Calu3 (cell line): Measurements from ENCODE around the gene MUTYH. TPM values are rescaled to one million over a fixed set of nuclear protein-coding genes. Genes with fewer than 3 reads are reported as not detected.

ENCODE experiments used
- BruUV-seq: library from RNA; stranded (reverse); fragments of 400-500 nt; replicated peaks from 2 replicates; lab custom pipeline; 2021; lab: Mats Ljungman, UMichigan
- CTCF ChIA-PET: fragments of 300-600 bp; sonication (Branson Sonifier 250); formaldehyde crosslinking; loops from one replicate; lab custom pipeline; 2022; ENCODE audit warnings: antibody characterized with exemption; lab: Charles Lee
- DNase-seq: peaks from one replicate; pipeline ENCODE4 v3.0.0; 2022
- H3K27ac Mint-ChIP-seq: one replicate; pipeline ENCODE4 v1.8.0; 2022; ENCODE audit warnings: mixed read lengths; ENCODE audit not compliant: unreplicated experiment
- H3K27me3 Mint-ChIP-seq: one replicate; pipeline ENCODE4 v1.8.0; 2022; ENCODE audit warnings: mixed read lengths; ENCODE audit not compliant: unreplicated experiment
- H3K36me3 Mint-ChIP-seq: one replicate; pipeline ENCODE4 v1.8.0; 2022; ENCODE audit warnings: mild to moderate bottlenecking, moderate library complexity, mixed read lengths; ENCODE audit not compliant: insufficient read depth, unreplicated experiment
- H3K4me1 Mint-ChIP-seq: one replicate; pipeline ENCODE4 v1.8.0; 2022; ENCODE audit warnings: mild to moderate bottlenecking, low read depth, mixed read lengths; ENCODE audit not compliant: unreplicated experiment
- H3K4me3 Mint-ChIP-seq: one replicate; pipeline ENCODE4 v1.8.0; 2022; ENCODE audit warnings: mild to moderate bottlenecking, low read depth, moderate library complexity, mixed read lengths; ENCODE audit not compliant: unreplicated experiment
- H3K9me3 Mint-ChIP-seq: one replicate; pipeline ENCODE4 v1.8.0; 2022; ENCODE audit warnings: low read depth, mixed read lengths; ENCODE audit not compliant: unreplicated experiment
- CTCF ChIP-seq: fragments of 200-600 bp; IDR thresholded peaks from one replicate; pipeline ENCODE4 v1.8.0; 2022; ENCODE audit warnings: antibody characterized with exemption; ENCODE audit not compliant: unreplicated experiment
- intact Hi-C: fragments of 100-400 bp; cut with micrococcal nuclease; formaldehyde crosslinking; loops from one replicate; pipeline ENCODE4 v1.10.0; 2022; ENCODE audit not compliant: unreplicated experiment
- total RNA-seq: library from RNA; stranded (reverse); gene quantifications from 2 replicates; pipeline ENCODE4 v1.2.3, GENCODE V29; 2022

Gene MUTYH
- total RNA-seq, 1 experiment from 2014 or later, result 48.1 TPM

DNA sequence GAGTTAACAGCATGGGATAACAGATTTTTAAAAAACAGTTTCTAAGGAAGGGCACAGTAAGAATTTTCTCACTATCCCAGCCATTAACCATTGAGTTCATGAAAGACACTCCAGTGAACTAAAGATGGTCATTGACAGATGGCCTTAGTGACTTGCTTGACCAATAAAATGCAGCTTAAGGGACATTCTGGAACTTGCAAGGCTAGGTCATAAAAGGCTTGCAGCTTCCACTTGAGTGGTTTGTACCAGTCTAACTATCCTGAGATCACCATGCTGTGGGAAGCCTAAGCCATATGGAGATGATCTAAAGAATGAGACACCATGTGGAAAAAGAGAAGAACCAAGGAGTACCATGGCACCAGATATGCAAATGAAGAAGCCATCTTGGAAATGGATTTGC, 37.9 kb upstream of the MUTYH start:
- Mint-ChIP-seq H3K27ac (no peak overlapping the region), H3K9me3 (no peaks in the 10 kb centered on the region), H3K27me3 (no peaks in the 10 kb centered on the region), H3K4me3 (no peak overlapping the region), H3K4me1 (no peaks in the 10 kb centered on the region), H3K36me3 (no peaks in the 10 kb centered on the region)
- no TSS peak for BruUV-seq
- intact Hi-C loops, result no loop called here
- no peak for DNase-seq
- no peak for TF ChIP-seq CTCF
- CTCF ChIA-PET, result no interaction called here

DNA sequence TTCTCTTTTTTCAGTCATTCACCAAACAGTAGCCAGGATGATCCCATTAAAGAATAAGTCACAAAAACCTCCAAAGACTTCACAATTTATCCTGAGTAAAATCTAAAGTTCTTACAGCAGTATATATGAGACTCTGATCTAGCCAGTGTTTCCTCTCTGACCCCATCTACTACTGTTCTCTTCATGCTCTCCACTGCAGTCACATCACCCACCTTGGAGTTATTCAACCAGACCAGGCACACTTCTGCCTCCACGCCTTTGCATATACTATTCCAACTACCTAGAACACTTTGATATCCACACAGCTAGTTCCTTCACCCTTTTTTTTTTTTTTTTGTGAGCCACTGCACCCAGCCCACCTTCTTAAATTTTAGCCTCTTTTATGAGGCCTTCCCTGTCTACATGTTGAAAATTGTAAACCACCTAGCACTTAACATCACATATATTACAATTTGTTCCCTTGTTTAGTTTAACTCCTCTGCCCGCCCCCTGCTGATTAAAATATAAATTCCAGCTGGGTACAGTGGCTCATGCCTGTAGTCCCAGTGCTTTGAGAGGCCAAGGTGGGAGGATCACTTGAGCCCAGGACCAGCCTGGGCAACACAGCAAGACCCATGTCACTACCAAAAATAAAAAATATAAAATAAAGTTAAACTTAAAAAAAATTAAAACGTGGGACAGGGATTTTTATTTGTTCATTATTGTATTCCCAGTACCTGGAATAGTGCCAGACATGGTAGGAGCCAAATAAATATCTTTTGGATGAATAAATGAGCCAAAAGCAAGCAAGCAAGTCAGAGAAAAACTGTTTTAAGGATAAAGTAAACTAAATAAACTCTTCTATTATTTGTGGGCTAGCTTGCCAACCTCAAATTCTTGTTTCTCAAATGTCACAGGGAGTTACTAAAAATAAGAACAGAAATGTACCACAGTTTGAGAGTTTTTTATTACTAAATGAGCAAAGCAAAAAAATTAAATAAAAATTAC, 35.2 kb upstream of the MUTYH start:
- Mint-ChIP-seq H3K4me3 (no peak overlapping the region), H3K9me3 (no peaks in the 10 kb centered on the region), H3K27me3 (no peaks in the 10 kb centered on the region), H3K27ac (no peak overlapping the region), H3K36me3 (no peaks in the 10 kb centered on the region), H3K4me1 (no peaks in the 10 kb centered on the region)
- no peak for TF ChIP-seq CTCF
- no TSS peak for BruUV-seq
- DNase-seq, result peak; percentile 5
- intact Hi-C loops, result no loop called here
- CTCF ChIA-PET, result interaction anchor here (0.6 kb wide), 1 partner anchor 345 kb away, joined by 4 read pairs; no protein-coding TSS in a partner anchor

- Mint-ChIP-seq H3K4me3 (no peak overlapping the region), H3K9me3 (no peaks in the 10 kb centered on the region), H3K27me3 (no peaks in the 10 kb centered on the region), H3K36me3 (no peaks in the 10 kb centered on the region), H3K4me1 (no peaks in the 10 kb centered on the region), H3K27ac (no peak overlapping the region)
- TF ChIP-seq CTCF, result no peak
- BruUV-seq, result no TSS peak
- DNase-seq, result no peak
- intact Hi-C loops, result no loop called here
- CTCF ChIA-PET, result no interaction called here
Observed at GRCh38 chr1:45373573-45373972, 33.3 kb upstream of the MUTYH start.

- Mint-ChIP-seq H3K4me3 (no peak overlapping the region), H3K27me3 (no peaks in the 10 kb centered on the region), H3K36me3 (no peaks in the 10 kb centered on the region), H3K9me3 (no peaks in the 10 kb centered on the region), H3K27ac (no peak overlapping the region), H3K4me1 (no peaks in the 10 kb centered on the region)
- no peak for TF ChIP-seq CTCF
- CTCF ChIA-PET, result interaction anchor here (0.6 kb wide), 1 partner anchor 167 kb away, joined by 4 read pairs; no protein-coding TSS in a partner anchor
- BruUV-seq, result no TSS peak
- no peak for DNase-seq
- intact Hi-C loops, result no loop called here
Observed at GRCh38 chr1:45370575-45370974, 30.3 kb upstream of the MUTYH start.
